Ascending aorta (tissue), 2 donors: ENCODE measurements around the gene SYP. TPM values are rescaled to one million over a fixed set of nuclear protein-coding genes. Genes with fewer than 3 reads are reported as not detected.

Source experiments
- DNase-seq, 2 donors: peaks; one replicate each; pipeline ENCODE4 v3.0.0-alpha.2; 2019; ENCODE audit warnings: low spot score in 2 of 2
- H3K27ac ChIP-seq, 2 donors: fragments of 200-600 bp; sonication (generic); one replicate each; pipeline ENCODE4 v1.5.1; 2016 to 2017; ENCODE audit warnings: mild to moderate bottlenecking in 1 of 2
- H3K27me3 ChIP-seq: fragments of 200-600 bp; sonication (generic); one replicate; pipeline ENCODE4 v1.5.1; 2017
- H3K36me3 ChIP-seq, 2 donors: fragments of 200-600 bp; sonication (generic); one replicate each; pipeline ENCODE4 v1.5.1; 2016
- H3K4me1 ChIP-seq, 2 donors: fragments of 200-600 bp; sonication (generic); one replicate each; pipeline ENCODE4 v1.5.1; 2016 to 2017; ENCODE audit warnings: mild to moderate bottlenecking in 1 of 2
- H3K4me3 ChIP-seq, 2 donors: fragments of 200-600 bp; sonication (generic); one replicate each; pipeline ENCODE4 v1.5.1; 2016 to 2017; ENCODE audit warnings: mild to moderate bottlenecking in 1 of 2
- H3K9me3 ChIP-seq, 2 donors: fragments of 200-600 bp; sonication (generic); one replicate each; pipeline ENCODE4 v1.5.1; 2016
- intact Hi-C: fragments of 100-400 bp; cut with DNase I; formaldehyde crosslinking; loops from one replicate; pipeline ENCODE4 v1.15.1; 2023
- total RNA-seq: library from RNA; depleted of rRNA; stranded (reverse); fragments of >200 nt; gene quantifications from one replicate; pipeline ENCODE4 v1.1.0, GENCODE V29; 2016
- TF ChIP-seq, protein P1 (sequence below), 3 experiments: fragments of 200-600 bp in 2 of 3; fragments of 450-650 bp in 1 of 3; sonication (generic) in 2 of 3; IDR thresholded peaks; one replicate each; pipeline ENCODE4 v1.5.1; 2016 to 2019; ENCODE audit warnings: antibody characterized with exemption in 3 of 3, mild to moderate bottlenecking in 1 of 3, moderate library complexity in 1 of 3

The SYP gene
- total RNA-seq, 1 donor from 2014 or later = 0.53 TPM

DNA sequence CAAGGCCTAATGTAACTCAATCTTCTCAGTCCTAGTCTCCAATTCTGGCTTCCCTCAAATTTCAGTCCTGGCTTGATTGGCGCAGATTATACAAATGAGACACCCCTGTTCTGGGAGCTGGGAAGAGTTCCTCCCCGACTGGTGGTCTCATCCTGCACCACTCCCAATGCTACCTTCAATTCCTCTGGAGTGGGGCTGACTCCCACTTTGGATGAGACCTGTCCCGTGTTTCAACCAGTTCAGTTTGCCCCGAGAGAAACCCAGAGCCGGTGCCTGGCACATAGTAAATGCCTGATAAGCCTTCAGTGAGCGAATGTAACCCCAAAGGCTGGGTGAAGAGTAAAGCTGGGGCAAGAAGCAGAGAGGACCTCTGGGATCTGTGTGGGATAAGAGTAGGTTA, 4.0 kb upstream of the SYP start:
- H3K27ac ChIP-seq = no peak overlapping the region
- no peaks in the 10 kb centered on the region for H3K4me1 ChIP-seq
- DNase-seq = no peak
- no peaks in the 10 kb centered on the region for H3K36me3 ChIP-seq
- intact Hi-C loops = no loop called here
- H3K4me3 ChIP-seq = no peak overlapping the region
- no peaks in the 10 kb centered on the region for H3K27me3 ChIP-seq
- TF ChIP-seq, protein P1, sequence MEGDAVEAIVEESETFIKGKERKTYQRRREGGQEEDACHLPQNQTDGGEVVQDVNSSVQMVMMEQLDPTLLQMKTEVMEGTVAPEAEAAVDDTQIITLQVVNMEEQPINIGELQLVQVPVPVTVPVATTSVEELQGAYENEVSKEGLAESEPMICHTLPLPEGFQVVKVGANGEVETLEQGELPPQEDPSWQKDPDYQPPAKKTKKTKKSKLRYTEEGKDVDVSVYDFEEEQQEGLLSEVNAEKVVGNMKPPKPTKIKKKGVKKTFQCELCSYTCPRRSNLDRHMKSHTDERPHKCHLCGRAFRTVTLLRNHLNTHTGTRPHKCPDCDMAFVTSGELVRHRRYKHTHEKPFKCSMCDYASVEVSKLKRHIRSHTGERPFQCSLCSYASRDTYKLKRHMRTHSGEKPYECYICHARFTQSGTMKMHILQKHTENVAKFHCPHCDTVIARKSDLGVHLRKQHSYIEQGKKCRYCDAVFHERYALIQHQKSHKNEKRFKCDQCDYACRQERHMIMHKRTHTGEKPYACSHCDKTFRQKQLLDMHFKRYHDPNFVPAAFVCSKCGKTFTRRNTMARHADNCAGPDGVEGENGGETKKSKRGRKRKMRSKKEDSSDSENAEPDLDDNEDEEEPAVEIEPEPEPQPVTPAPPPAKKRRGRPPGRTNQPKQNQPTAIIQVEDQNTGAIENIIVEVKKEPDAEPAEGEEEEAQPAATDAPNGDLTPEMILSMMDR (IDR thresholded peaks at IDR 0.05) = no peak
- no peaks in the 10 kb centered on the region for H3K9me3 ChIP-seq

DNA sequence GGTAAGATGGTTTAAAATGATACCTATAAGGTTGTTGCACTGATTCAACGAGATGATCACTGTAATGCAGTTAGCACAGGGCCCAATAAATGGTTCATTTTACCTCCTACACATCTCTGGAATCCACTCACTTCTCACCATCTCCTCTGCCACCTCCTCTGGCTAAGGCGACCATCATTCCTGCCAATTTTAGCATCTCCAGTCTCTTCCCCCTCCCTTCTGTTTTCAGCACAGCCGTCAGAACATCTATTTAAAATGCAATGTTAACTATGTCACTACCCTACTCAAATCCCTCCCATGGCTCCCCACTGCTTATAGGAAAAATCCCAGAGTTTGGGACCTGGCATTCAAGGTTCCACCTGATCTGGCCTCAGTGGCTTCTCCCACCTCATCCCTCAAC, 3.5 kb upstream of the SYP start:
- H3K36me3 ChIP-seq = no peaks in the 10 kb centered on the region
- no peaks in the 10 kb centered on the region for H3K4me1 ChIP-seq
- no peak for DNase-seq
- no peaks in the 10 kb centered on the region for H3K9me3 ChIP-seq
- no peak overlapping the region for H3K27ac ChIP-seq
- H3K27me3 ChIP-seq = no peaks in the 10 kb centered on the region
- no peak overlapping the region for H3K4me3 ChIP-seq
- TF ChIP-seq, protein P1 (IDR thresholded peaks at IDR 0.05) = no peak
- intact Hi-C loops = no loop called here

DNA sequence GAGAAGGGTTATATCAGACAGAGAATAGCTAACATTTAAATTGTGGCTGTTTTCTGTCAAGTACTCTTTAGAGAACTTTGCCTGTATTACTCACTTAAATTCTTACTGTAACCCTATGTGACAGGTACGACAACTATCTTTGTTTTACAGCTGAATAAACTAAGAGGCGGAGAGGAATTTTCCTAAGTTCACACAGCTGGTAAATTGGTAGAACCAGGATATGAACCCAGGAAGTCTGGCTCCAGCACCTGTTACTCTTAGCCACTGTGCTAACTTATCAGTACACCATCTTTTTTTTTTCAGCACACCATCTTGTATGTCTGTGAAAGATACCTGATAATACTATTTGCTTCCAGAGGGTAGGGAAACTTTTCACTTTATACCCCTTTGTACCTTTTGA, 2.0 kb upstream of the SYP start:
- no peaks in the 10 kb centered on the region for H3K4me1 ChIP-seq
- no peak overlapping the region for H3K27ac ChIP-seq
- TF ChIP-seq, protein P1 (IDR thresholded peaks at IDR 0.05) = no peak
- no peaks in the 10 kb centered on the region for H3K27me3 ChIP-seq
- no peak for DNase-seq
- no peak overlapping the region for H3K4me3 ChIP-seq
- intact Hi-C loops = no loop called here
- no peaks in the 10 kb centered on the region for H3K36me3 ChIP-seq
- no peaks in the 10 kb centered on the region for H3K9me3 ChIP-seq

DNA sequence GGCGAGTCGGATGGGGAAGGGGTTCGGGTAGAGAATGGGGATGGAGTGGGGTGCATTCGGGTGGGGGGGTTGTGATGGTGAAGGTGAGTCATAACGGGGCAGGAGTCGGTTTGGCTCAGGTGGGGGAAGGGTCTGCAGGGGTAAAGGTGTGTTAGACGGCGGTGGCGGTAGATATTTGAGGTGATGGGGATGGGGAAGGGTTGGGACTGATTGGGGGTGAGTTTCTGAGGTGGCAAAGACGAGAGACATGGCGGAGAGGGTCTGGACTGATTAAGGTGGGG, 738 bp downstream of the SYP start:
- H3K4me1 ChIP-seq = no peaks in the 10 kb centered on the region
- H3K27ac ChIP-seq = no peak overlapping the region
- intact Hi-C loops = no loop called here
- H3K27me3 ChIP-seq = no peaks in the 10 kb centered on the region
- TF ChIP-seq, protein P1 (IDR thresholded peaks at IDR 0.05) = no peak
- H3K4me3 ChIP-seq = no peak overlapping the region
- no peaks in the 10 kb centered on the region for H3K9me3 ChIP-seq
- DNase-seq = no peak
- no peaks in the 10 kb centered on the region for H3K36me3 ChIP-seq

DNA sequence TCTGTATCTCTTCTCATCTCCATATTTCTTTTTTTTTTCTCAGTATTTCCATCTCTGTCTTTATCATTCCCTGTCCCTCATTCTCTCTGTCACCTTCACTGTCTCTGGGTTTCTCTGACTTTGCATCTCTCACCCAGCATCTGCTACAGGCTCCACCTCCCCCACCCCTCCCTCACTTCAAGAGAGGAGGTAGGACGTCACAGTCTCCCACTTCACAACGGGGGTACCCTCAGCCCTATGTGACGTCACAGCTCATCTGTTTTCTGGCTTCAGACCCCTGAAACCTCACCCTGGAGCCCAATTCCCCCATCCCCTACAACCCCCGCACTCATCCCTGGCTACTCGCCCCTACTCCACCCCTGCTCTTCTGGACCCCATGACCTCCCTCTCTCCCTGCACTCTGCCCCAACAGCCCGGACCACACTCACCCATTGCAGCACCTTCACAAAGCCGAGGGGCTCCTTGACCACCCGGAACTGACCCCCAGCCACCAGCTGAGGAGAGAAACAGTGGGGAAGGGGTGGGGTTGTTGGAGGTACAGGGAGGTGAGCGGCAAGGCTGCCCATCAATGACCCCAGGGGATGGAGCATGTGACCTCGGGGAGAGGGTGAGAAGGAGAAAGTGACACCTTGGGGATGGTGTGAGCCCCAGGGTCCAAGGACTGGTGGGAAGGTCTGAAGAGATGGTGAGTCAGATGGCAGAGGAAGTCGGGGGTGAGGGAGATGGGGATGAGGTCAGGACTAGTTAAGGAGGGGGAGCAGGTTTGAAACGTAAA, 1.3 kb downstream of the SYP start:
- no peaks in the 10 kb centered on the region for H3K4me1 ChIP-seq
- no peaks in the 10 kb centered on the region for H3K9me3 ChIP-seq
- H3K4me3 ChIP-seq = no peak overlapping the region
- intact Hi-C loops = no loop called here
- no peak for DNase-seq
- no peaks in the 10 kb centered on the region for H3K27me3 ChIP-seq
- TF ChIP-seq, protein P1 (IDR thresholded peaks at IDR 0.05) = no peak
- H3K36me3 ChIP-seq = no peaks in the 10 kb centered on the region
- peak overlapping the region in 1 of 2 donors; percentile 1 for H3K27ac ChIP-seq
